Tibial artery (tissue), 4 donors: Measurements from ENCODE around the gene APOBEC2.

Source experiments
- DNase-seq, 2 donors: peaks; one replicate each; pipeline ENCODE4 v3.0.0-alpha.2; 2019
- H3K27ac ChIP-seq, 2 donors: fragments of 200-600 bp; sonication (generic) in 1 of 2; 1 replicate in 1 of 2; 2 replicates in 1 of 2; pipeline ENCODE4 v1.5.1; 2018 to 2019; ENCODE audit warnings: mild to moderate bottlenecking in 1 of 2
- H3K27me3 ChIP-seq, 2 donors: fragments of 200-600 bp; sonication (generic) in 1 of 2; one replicate each; pipeline versions ENCODE4 v1.5.1 to v1.6.0; 2016 to 2019
- H3K36me3 ChIP-seq, 3 donors: fragments of 200-600 bp; sonication (generic) in 2 of 3; one replicate each; pipeline ENCODE4 v1.5.1; 2016 to 2019; ENCODE audit warnings: mild to moderate bottlenecking in 2 of 3
- H3K4me1 ChIP-seq, 4 donors: fragments of 200-600 bp; sonication (generic) in 2 of 4; 1 replicate in 3 of 4; 2 replicates in 1 of 4; pipeline ENCODE4 v1.5.1; 2016 to 2019
- H3K4me3 ChIP-seq, 2 donors: fragments of 200-600 bp; sonication (generic) in 1 of 2; 1 replicate in 1 of 2; 2 replicates in 1 of 2; pipeline ENCODE4 v1.5.1; 2018 to 2019; ENCODE audit warnings: mild to moderate bottlenecking in 2 of 2
- H3K9me3 ChIP-seq, 3 donors: fragments of 200-600 bp; sonication (generic) in 1 of 3; one replicate each; pipeline ENCODE4 v1.5.1; 2016 to 2019
- CTCF ChIP-seq, 2 experiments: fragments of 200-600 bp in 1 of 2; fragments of 450-650 bp in 1 of 2; IDR thresholded peaks; one replicate each; pipeline ENCODE4 v1.5.1; 2017 to 2019; ENCODE audit warnings: antibody characterized with exemption in 2 of 2, mild to moderate bottlenecking in 1 of 2, moderate library complexity in 1 of 2
- intact Hi-C: fragments of 100-400 bp; cut with DNase I; formaldehyde crosslinking; loops from one replicate; pipeline ENCODE4 v1.15.0; 2023; ENCODE audit warnings: low total_unique reads

The APOBEC2 gene

GRCh38 chr6:41032830-41033229 is 20.2 kb upstream of the APOBEC2 start:
- Histone ChIP-seq H3K4me3 (no peak overlapping the region), H3K9me3 (no peaks in the 10 kb centered on the region), H3K27ac (no peak overlapping the region), H3K36me3 (no peaks in the 10 kb centered on the region), H3K27me3 (no peaks in the 10 kb centered on the region), H3K4me1 (peaks cover 0 to 9% (median 7%) of the 10 kb centered on the region in 4 donors)
- intact Hi-C loops = no loop called here
- no peak for TF ChIP-seq CTCF (IDR thresholded peaks at IDR 0.05)
- no peak for DNase-seq

GRCh38 chr6:41033776-41034175 is 19.2 kb upstream of the APOBEC2 start:
- peaks cover 0 to 2% (median under 1%) of the 10 kb centered on the region in 4 donors for H3K4me1 ChIP-seq
- DNase-seq = no peak
- H3K4me3 ChIP-seq = no peak overlapping the region
- no peak overlapping the region for H3K27ac ChIP-seq
- no peak for TF ChIP-seq CTCF (IDR thresholded peaks at IDR 0.05)
- H3K9me3 ChIP-seq = no peaks in the 10 kb centered on the region
- intact Hi-C loops = loop anchor here (2.0 kb wide), 1 partner anchor 57 kb away; no protein-coding TSS in a partner anchor
- H3K36me3 ChIP-seq = no peaks in the 10 kb centered on the region
- no peaks in the 10 kb centered on the region for H3K27me3 ChIP-seq

GRCh38 chr6:41036186-41036585 is 16.8 kb upstream of the APOBEC2 start:
- no peak for TF ChIP-seq CTCF (IDR thresholded peaks at IDR 0.05)
- Histone ChIP-seq H3K4me3 (no peak overlapping the region), H3K27ac (no peak overlapping the region), H3K36me3 (no peaks in the 10 kb centered on the region), H3K27me3 (no peaks in the 10 kb centered on the region), H3K9me3 (no peaks in the 10 kb centered on the region), H3K4me1 (no peaks in the 10 kb centered on the region)
- intact Hi-C loops = no loop called here
- no peak for DNase-seq

- Histone ChIP-seq H3K9me3 (no peaks in the 10 kb centered on the region), H3K27ac (no peak overlapping the region), H3K36me3 (no peaks in the 10 kb centered on the region), H3K4me1 (no peaks in the 10 kb centered on the region), H3K4me3 (no peak overlapping the region), H3K27me3 (no peaks in the 10 kb centered on the region)
- no peak for DNase-seq
- no peak for TF ChIP-seq CTCF (IDR thresholded peaks at IDR 0.05)
- intact Hi-C loops = no loop called here
Observed at GRCh38 chr6:41036601-41037000, 16.4 kb upstream of the APOBEC2 start.

- TF ChIP-seq CTCF (IDR thresholded peaks at IDR 0.05) = no peak
- DNase-seq = no peak
- no peak overlapping the region for H3K27ac ChIP-seq
- no peaks in the 10 kb centered on the region for H3K4me1 ChIP-seq
- no peaks in the 10 kb centered on the region for H3K27me3 ChIP-seq
- H3K4me3 ChIP-seq = no peak overlapping the region
- intact Hi-C loops = no loop called here
- no peaks in the 10 kb centered on the region for H3K9me3 ChIP-seq
- H3K36me3 ChIP-seq = no peaks in the 10 kb centered on the region
Observed at GRCh38 chr6:41037107-41037900, 15.7 kb upstream of the APOBEC2 start.
